22Rv1 (cell line): ENCODE data around the gene VPS33A.

Source experiments
- H3K27ac ChIP-seq: fragments of 450-650 bp; 2 replicates; pipeline ENCODE4 v1.5.1; 2017
- CTCF ChIP-seq: fragments of 450-650 bp; IDR thresholded peaks from 2 replicates; pipeline ENCODE4 v1.5.1; 2017; ENCODE audit warnings: mild to moderate bottlenecking
- ZFX ChIP-seq: fragments of 450-650 bp; IDR thresholded peaks from 2 replicates; pipeline ENCODE4 v1.6.1; 2017; ENCODE audit warnings: antibody characterized with exemption, borderline replicate concordance

Gene VPS33A

GRCh38 chr12:122266230-122266901, at the start of gene VPS33A:
TSS of gene VPS33A (minus strand) at chr12:122266494. CDS start at chr12:122266408, 86 bp downstream.
- H3K27ac ChIP-seq = peak within 1 kb of the TSS; percentile 96
- TF ChIP-seq CTCF (no peak), ZFX (no peak)

- H3K27ac ChIP-seq = no peak overlapping the region
- TF ChIP-seq ZFX (no peak), CTCF (no peak)
These were observed 46.6 kb upstream of the VPS33A start for GRCh38 chr12:122312926-122313325.

- TF ChIP-seq ZFX (no peak), CTCF (no peak)
- H3K27ac ChIP-seq = no peak overlapping the region
These were observed 45.4 kb upstream of the VPS33A start for GRCh38 chr12:122311696-122312095.

GRCh38 chr12:122310626-122311333, 44.5 kb upstream of the VPS33A start:
- no peak for TF ChIP-seq ZFX
- TF ChIP-seq CTCF = no peak
- no peak overlapping the region for H3K27ac ChIP-seq

GRCh38 chr12:122309564-122310121, 43.3 kb upstream of the VPS33A start:
- TF ChIP-seq ZFX (no peak), CTCF (no peak)
- no peak overlapping the region for H3K27ac ChIP-seq

GRCh38 chr12:122308811-122309210, 42.5 kb upstream of the VPS33A start:
- TF ChIP-seq ZFX (no peak), CTCF (no peak)
- no peak overlapping the region for H3K27ac ChIP-seq

GRCh38 chr12:122306407-122306806, 40.1 kb upstream of the VPS33A start:
- peak overlapping the region; percentile 89 for H3K27ac ChIP-seq
- TF ChIP-seq CTCF = peak; percentile 62
- TF ChIP-seq ZFX = no peak
